Prostate gland (tissue), 2 donors: ENCODE results near the gene TEX2.

Source experiments
- POLR2A ChIP-seq: fragments of 450-650 bp; IDR thresholded peaks from one replicate; pipeline ENCODE4 v1.6.1; 2016; ENCODE audit warnings: antibody characterized with exemption, mild to moderate bottlenecking
- POLR2AphosphoS5 ChIP-seq: sonication (generic); formaldehyde crosslinking; IDR thresholded peaks from one replicate; pipeline ENCODE4 v1.6.1; 2017; ENCODE audit warnings: antibody characterized with exemption
- TF ChIP-seq, protein P1 (sequence below), 4 experiments: fragments of 200-600 bp in 2 of 4; fragments of 450-650 bp in 2 of 4; sonication (generic) in 2 of 4; IDR thresholded peaks; 1 replicate in 3 of 4; 2 replicates in 1 of 4; pipeline ENCODE4 v1.5.1; 2016 to 2019; ENCODE audit warnings: antibody characterized with exemption in 4 of 4, mild to moderate bottlenecking in 2 of 4, moderate library complexity in 2 of 4

DNA sequence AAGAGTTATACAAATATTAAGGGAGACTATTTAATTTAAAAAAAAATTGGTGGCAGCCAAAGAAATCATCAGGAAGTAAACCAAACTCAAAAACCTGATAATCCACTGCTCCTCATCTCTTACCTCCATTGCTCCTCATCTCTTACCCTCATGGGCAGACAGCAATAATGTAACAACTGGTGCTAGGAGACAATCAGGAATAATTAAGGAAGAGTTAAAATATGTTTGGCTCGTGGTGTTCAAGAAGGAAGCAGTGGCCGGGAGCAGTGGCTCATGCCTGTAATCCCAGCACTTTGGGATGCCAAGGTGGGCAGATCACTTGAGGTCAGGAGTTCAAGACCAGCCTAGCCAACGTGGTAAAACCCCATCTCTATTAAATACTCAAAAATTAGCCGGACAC, 151.2 kb downstream of the TEX2 start:
- TF ChIP-seq POLR2AphosphoS5 (no peak), POLR2A (no peak)
- TF ChIP-seq, protein P1, sequence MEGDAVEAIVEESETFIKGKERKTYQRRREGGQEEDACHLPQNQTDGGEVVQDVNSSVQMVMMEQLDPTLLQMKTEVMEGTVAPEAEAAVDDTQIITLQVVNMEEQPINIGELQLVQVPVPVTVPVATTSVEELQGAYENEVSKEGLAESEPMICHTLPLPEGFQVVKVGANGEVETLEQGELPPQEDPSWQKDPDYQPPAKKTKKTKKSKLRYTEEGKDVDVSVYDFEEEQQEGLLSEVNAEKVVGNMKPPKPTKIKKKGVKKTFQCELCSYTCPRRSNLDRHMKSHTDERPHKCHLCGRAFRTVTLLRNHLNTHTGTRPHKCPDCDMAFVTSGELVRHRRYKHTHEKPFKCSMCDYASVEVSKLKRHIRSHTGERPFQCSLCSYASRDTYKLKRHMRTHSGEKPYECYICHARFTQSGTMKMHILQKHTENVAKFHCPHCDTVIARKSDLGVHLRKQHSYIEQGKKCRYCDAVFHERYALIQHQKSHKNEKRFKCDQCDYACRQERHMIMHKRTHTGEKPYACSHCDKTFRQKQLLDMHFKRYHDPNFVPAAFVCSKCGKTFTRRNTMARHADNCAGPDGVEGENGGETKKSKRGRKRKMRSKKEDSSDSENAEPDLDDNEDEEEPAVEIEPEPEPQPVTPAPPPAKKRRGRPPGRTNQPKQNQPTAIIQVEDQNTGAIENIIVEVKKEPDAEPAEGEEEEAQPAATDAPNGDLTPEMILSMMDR (IDR thresholded peaks at IDR 0.05) = no peak
